ENCODE results near the gene GAA.

The GAA gene

GRCh38 chr17:80104321-80104955 is 3.1 kb downstream of the GAA start:
- Histone ChIP-seq H3K9me3 (ENCODE audit: low read length) (no peaks in the 10 kb centered on the region), H3K79me2 (ENCODE audit: insufficient read depth, low read length) (no peaks in the 10 kb centered on the region), H2AFZ (ENCODE audit: low read length) (no peak overlapping the region), H3K27ac (ENCODE audit: low read depth, low read length, poor library complexity, severe bottlenecking) (no peak overlapping the region), H3K9ac (ENCODE audit: low read length) (no peak overlapping the region), H3K4me2 (ENCODE audit: low read length) (no peak overlapping the region), H4K20me1 (ENCODE audit: insufficient read depth, low read length) (no peaks in the 10 kb centered on the region), H3K9me2 (ENCODE audit: low read depth, low read length) (no peaks in the 10 kb centered on the region), H3K4me1 (ENCODE audit: insufficient read depth, low read length, severe bottlenecking) (peaks cover 16% of the 10 kb centered on the region), H3K4me3 (ENCODE audit: low read depth, low read length, poor library complexity, severe bottlenecking) (no peak overlapping the region), H3K36me3 (ENCODE audit: insufficient read depth, low read length) (no peaks in the 10 kb centered on the region), H3F3A (ENCODE audit: insufficient read depth, low read length) (no peaks in the 10 kb centered on the region), H3K27me3 (ENCODE audit: insufficient read depth, low read length) (peaks cover 6% of the 10 kb centered on the region; the same call in 1 of the 2 replicates)
- TF ChIP-seq, protein P1, sequence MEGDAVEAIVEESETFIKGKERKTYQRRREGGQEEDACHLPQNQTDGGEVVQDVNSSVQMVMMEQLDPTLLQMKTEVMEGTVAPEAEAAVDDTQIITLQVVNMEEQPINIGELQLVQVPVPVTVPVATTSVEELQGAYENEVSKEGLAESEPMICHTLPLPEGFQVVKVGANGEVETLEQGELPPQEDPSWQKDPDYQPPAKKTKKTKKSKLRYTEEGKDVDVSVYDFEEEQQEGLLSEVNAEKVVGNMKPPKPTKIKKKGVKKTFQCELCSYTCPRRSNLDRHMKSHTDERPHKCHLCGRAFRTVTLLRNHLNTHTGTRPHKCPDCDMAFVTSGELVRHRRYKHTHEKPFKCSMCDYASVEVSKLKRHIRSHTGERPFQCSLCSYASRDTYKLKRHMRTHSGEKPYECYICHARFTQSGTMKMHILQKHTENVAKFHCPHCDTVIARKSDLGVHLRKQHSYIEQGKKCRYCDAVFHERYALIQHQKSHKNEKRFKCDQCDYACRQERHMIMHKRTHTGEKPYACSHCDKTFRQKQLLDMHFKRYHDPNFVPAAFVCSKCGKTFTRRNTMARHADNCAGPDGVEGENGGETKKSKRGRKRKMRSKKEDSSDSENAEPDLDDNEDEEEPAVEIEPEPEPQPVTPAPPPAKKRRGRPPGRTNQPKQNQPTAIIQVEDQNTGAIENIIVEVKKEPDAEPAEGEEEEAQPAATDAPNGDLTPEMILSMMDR (IDR thresholded peaks at IDR 0.05; ENCODE audit: low read length) = no peak
- no peak for TF ChIP-seq EZH2 (IDR thresholded peaks at IDR 0.05; ENCODE audit: borderline replicate concordance, low read length)

DNA sequence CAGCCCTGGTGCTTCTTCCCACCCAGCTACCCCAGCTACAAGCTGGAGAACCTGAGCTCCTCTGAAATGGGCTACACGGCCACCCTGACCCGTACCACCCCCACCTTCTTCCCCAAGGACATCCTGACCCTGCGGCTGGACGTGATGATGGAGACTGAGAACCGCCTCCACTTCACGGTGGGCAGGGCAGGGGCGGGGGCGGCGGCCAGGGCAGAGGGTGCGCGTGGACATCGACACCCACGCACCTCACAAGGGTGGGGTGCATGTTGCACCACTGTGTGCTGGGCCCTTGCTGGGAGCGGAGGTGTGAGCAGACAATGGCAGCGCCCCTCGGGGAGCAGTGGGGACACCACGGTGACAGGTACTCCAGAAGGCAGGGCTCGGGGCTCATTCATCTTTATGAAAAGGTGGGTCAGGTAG is 3.6 kb downstream of the GAA start:
- H3K79me2 ChIP-seq (ENCODE audit: insufficient read depth, low read length) = no peaks in the 10 kb centered on the region
- no peak overlapping the region for H2AFZ ChIP-seq (ENCODE audit: low read length)
- H3K9ac ChIP-seq (ENCODE audit: low read length) = no peak overlapping the region
- H3K36me3 ChIP-seq (ENCODE audit: insufficient read depth, low read length) = no peaks in the 10 kb centered on the region
- H3K27me3 ChIP-seq (ENCODE audit: insufficient read depth, low read length) = peaks cover 6% of the 10 kb centered on the region; the same call in 1 of the 2 replicates
- no peak overlapping the region for H3K4me2 ChIP-seq (ENCODE audit: low read length)
- no peak for TF ChIP-seq EZH2 (IDR thresholded peaks at IDR 0.05; ENCODE audit: borderline replicate concordance, low read length)
- peaks cover 16% of the 10 kb centered on the region for H3K4me1 ChIP-seq (ENCODE audit: insufficient read depth, low read length, severe bottlenecking)
- H3K9me2 ChIP-seq (ENCODE audit: low read depth, low read length) = no peaks in the 10 kb centered on the region
- no peak overlapping the region for H3K4me3 ChIP-seq (ENCODE audit: low read depth, low read length, poor library complexity, severe bottlenecking)
- H3F3A ChIP-seq (ENCODE audit: insufficient read depth, low read length) = no peaks in the 10 kb centered on the region
- H3K27ac ChIP-seq (ENCODE audit: low read depth, low read length, poor library complexity, severe bottlenecking) = no peak overlapping the region
- no peaks in the 10 kb centered on the region for H3K9me3 ChIP-seq (ENCODE audit: low read length)
- no peaks in the 10 kb centered on the region for H4K20me1 ChIP-seq (ENCODE audit: insufficient read depth, low read length)

DNA sequence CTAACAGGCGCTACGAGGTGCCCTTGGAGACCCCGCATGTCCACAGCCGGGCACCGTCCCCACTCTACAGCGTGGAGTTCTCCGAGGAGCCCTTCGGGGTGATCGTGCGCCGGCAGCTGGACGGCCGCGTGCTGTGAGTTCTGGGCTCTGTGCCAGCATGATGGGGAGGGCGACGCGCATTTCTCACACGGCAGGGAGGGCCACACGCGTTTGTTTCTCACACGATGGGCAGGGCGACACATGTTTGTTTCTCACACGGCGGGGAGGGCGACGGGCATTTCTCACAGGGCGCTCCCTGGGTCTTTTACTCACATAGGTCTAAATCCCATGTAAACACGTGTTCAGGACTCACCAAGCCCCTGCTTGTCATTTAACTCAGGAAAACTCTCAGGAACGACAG is 4.4 kb downstream of the GAA start:
- Histone ChIP-seq H3K4me3 (ENCODE audit: low read depth, low read length, poor library complexity, severe bottlenecking) (no peak overlapping the region), H3K9me3 (ENCODE audit: low read length) (no peaks in the 10 kb centered on the region), H4K20me1 (ENCODE audit: insufficient read depth, low read length) (no peaks in the 10 kb centered on the region), H3K27ac (ENCODE audit: low read depth, low read length, poor library complexity, severe bottlenecking) (no peak overlapping the region), H3K9me2 (ENCODE audit: low read depth, low read length) (no peaks in the 10 kb centered on the region), H3K4me1 (ENCODE audit: insufficient read depth, low read length, severe bottlenecking) (peaks cover 11% of the 10 kb centered on the region), H3K27me3 (ENCODE audit: insufficient read depth, low read length) (peaks cover 6% of the 10 kb centered on the region; the same call in 1 of the 2 replicates), H3K36me3 (ENCODE audit: insufficient read depth, low read length) (no peaks in the 10 kb centered on the region), H3F3A (ENCODE audit: insufficient read depth, low read length) (no peaks in the 10 kb centered on the region), H3K79me2 (ENCODE audit: insufficient read depth, low read length) (no peaks in the 10 kb centered on the region), H3K9ac (ENCODE audit: low read length) (no peak overlapping the region), H3K4me2 (ENCODE audit: low read length) (no peak overlapping the region), H2AFZ (ENCODE audit: low read length) (no peak overlapping the region)
- TF ChIP-seq, protein P1 (IDR thresholded peaks at IDR 0.05; ENCODE audit: low read length) = no peak
- TF ChIP-seq EZH2 (IDR thresholded peaks at IDR 0.05; ENCODE audit: borderline replicate concordance, low read length) = no peak

GRCh38 chr17:80106176-80106575 is 4.8 kb downstream of the GAA start:
- no peaks in the 10 kb centered on the region for H3K36me3 ChIP-seq (ENCODE audit: insufficient read depth, low read length)
- no peak overlapping the region for H3K4me2 ChIP-seq (ENCODE audit: low read length)
- H4K20me1 ChIP-seq (ENCODE audit: insufficient read depth, low read length) = no peaks in the 10 kb centered on the region
- H3K9me3 ChIP-seq (ENCODE audit: low read length) = no peaks in the 10 kb centered on the region
- H3K4me3 ChIP-seq (ENCODE audit: low read depth, low read length, poor library complexity, severe bottlenecking) = no peak overlapping the region
- H3K27me3 ChIP-seq (ENCODE audit: insufficient read depth, low read length) = peaks cover 6% of the 10 kb centered on the region; the same call in 1 of the 2 replicates
- H3F3A ChIP-seq (ENCODE audit: insufficient read depth, low read length) = no peaks in the 10 kb centered on the region
- no peaks in the 10 kb centered on the region for H3K79me2 ChIP-seq (ENCODE audit: insufficient read depth, low read length)
- H2AFZ ChIP-seq (ENCODE audit: low read length) = no peak overlapping the region
- peaks cover 8% of the 10 kb centered on the region for H3K4me1 ChIP-seq (ENCODE audit: insufficient read depth, low read length, severe bottlenecking)
- no peak overlapping the region for H3K9ac ChIP-seq (ENCODE audit: low read length)
- H3K27ac ChIP-seq (ENCODE audit: low read depth, low read length, poor library complexity, severe bottlenecking) = no peak overlapping the region
- no peaks in the 10 kb centered on the region for H3K9me2 ChIP-seq (ENCODE audit: low read depth, low read length)
- TF ChIP-seq, protein P1 (IDR thresholded peaks at IDR 0.05; ENCODE audit: low read length) = no peak
- TF ChIP-seq EZH2 (IDR thresholded peaks at IDR 0.05; ENCODE audit: borderline replicate concordance, low read length) = no peak

Data from OCI-LY1 (cell line).